Heart right ventricle (tissue), 16 donors: ENCODE data around the gene KPNA2. TPM values are rescaled to one million over a fixed set of nuclear protein-coding genes. Genes with fewer than 3 reads are reported as not detected.
"Not testable (repeated sequence)": the region's sequence is repeated elsewhere in the genome, so short reads cannot be mapped to it uniquely, and the experiment has no call there.

Source experiments
- ATAC-seq, 8 donors: fragments of 200-7000 bp; cut with Tn5 transposase; one replicate each; pipeline ENCODE4 v1.9.1; 2020; ENCODE audit warnings: mild to moderate bottlenecking in 8 of 8, moderate library complexity in 8 of 8, moderate number of reproducible peaks in 1 of 8
- DNase-seq, 2 donors: peaks; one replicate each; pipeline ENCODE4 v3.0.0-alpha.2; 2020
- H3K27ac ChIP-seq, 10 donors: fragments of 200-600 bp; sonication (generic) in 2 of 10; one replicate each; pipeline versions ENCODE4 v1.5.0 to v1.8.0; 2020 to 2022; ENCODE audit warnings: mild to moderate bottlenecking in 3 of 10
- H3K27me3 ChIP-seq, 7 donors: fragments of 200-600 bp; one replicate each; pipeline ENCODE4 v1.8.0; 2021 to 2022; ENCODE audit warnings: mild to moderate bottlenecking in 2 of 7
- H3K36me3 ChIP-seq, 9 donors: fragments of 200-600 bp; sonication (generic) in 1 of 9; one replicate each; pipeline versions ENCODE4 v1.5.0 to v1.8.0; 2020 to 2022; ENCODE audit warnings: mild to moderate bottlenecking in 2 of 9
- H3K4me1 ChIP-seq, 9 donors: fragments of 200-600 bp; sonication (generic) in 1 of 9; one replicate each; pipeline versions ENCODE4 v1.5.0 to v1.8.0; 2020 to 2022; ENCODE audit warnings: mild to moderate bottlenecking in 4 of 9
- H3K4me3 ChIP-seq, 10 donors: fragments of 200-600 bp; sonication (generic) in 2 of 10; one replicate each; pipeline versions ENCODE4 v1.5.0 to v1.8.0; 2020 to 2022; ENCODE audit warnings: mild to moderate bottlenecking in 7 of 10, moderate library complexity in 2 of 10
- H3K9me3 ChIP-seq, 11 donors: fragments of 200-600 bp in 10 of 11; sonication (generic) in 2 of 11; one replicate each; pipeline versions ENCODE4 v1.5.0 to v1.8.0; 2013 to 2022; ENCODE audit warnings: mild to moderate bottlenecking in 2 of 11, control low read depth in 1 of 11, moderate library complexity in 1 of 11
- WGBS, 2 donors: extraction: QIAGEN DNeasy Blood & Tissue Kit; methylation state at CpG; one replicate each; pipeline ENCODE4 v1.1.7; 2013; ENCODE audit warnings: inconsistent platforms in 1 of 2; 5-methylcytosine and 5-hydroxymethylcytosine counted together
- intact Hi-C, 10 donors: fragments of 100-400 bp; cut with DNase I; formaldehyde crosslinking; loops; one replicate each; pipeline versions ENCODE4 v1.11.1 to v1.14.2; 2022
- polyA plus RNA-seq, 2 donors: library from polyadenylated mRNA; stranded (reverse); fragments of 200-250 nt; gene quantifications; one replicate each; pipeline ENCODE4 v1.2.3, GENCODE V29; 2013
- total RNA-seq, 10 donors: library from RNA; stranded (reverse); fragmentation: NEBNext Ultra II Directional in 3 of 10; extraction: Animal tissue kit (Norgen Biotek cat#: 25700) in 3 of 10; gene quantifications; one replicate each; pipeline versions ENCODE4 v1.2.1 to v1.2.4, GENCODE V29; 2021 to 2023
- TF ChIP-seq, protein P1 (sequence below), 9 donors: fragments of 200-600 bp; sonication (generic) in 2 of 9; IDR thresholded peaks; one replicate each; pipeline versions ENCODE4 v1.5.0 to v1.8.0; 2021 to 2022; ENCODE audit warnings: antibody characterized with exemption in 9 of 9, mild to moderate bottlenecking in 5 of 9, moderate library complexity in 1 of 9
- donor health status: Arrhythmogenic right ventricular cardiomyopathy.
- donor health status: ischemic (EF 13 %, LVEDD 7.1; RV severe dilation, severe dysfunction).
- donor health status: healthy with polysubstance abuse.
- donor health status: DM: no; HTN: yes; CAD: no.
- donor health status: DM: no; HTN: no; CAD: no.
- donor health status: ischemic (EF 25% LVEDD 6.9; RV normal size, moderate dysfunction).
- donor health status: ischemic (EF 25% LVEDD 5.7; RV mildly dilated, moderate dysfunction).
- donor health status: healthy.
- donor health status: DM: yes; HTN: yes; CAD: no.
- donor health status: Ischemic cardiomyopathy.
- donor health status: ischemic (EF 35%, LVEDD 5.7; RV mildly dilated, moderate dysfunction).
- donor health status: nonischemic (EF 11% LVEDD 7.7; RV severe dilation, severe dysfunction).
- donor health status: DM: yes; HTN: yes; CAD: no.
- donor health status: PGD.
- donor health status: ischemic (EF 29% LVEDD 5.4; RV normal size, mild dysfunction).
- donor health status: nonischemic (EF 23%, LVEDD 6.1; RV moderate dilation, normal function).

KPNA2 gene
- total and polyA plus RNA-seq, 12 donors = 6.1 to 33.3 (median 18.8) TPM

GRCh38 chr17:68036304-68037147, 991 bp downstream of the KPNA2 start:
- no peak for DNase-seq
- peaks cover 0 to 27% (median 20%) of the 10 kb centered on the region in 9 donors for H3K4me1 ChIP-seq
- no peak for ATAC-seq
- WGBS, 2 donors = 14 to 15% methylated on average over 11 of the region's 11 CpGs
- H3K27ac ChIP-seq = peak overlapping the region in 9 of 10 donors; percentile 75 to 91 (median 86)
- H3K27me3 ChIP-seq = no peaks in the 10 kb centered on the region
- H3K4me3 ChIP-seq = peak overlapping the region; percentile 82 to 100 (median 98)
- H3K36me3 ChIP-seq = peaks cover 0 to 47% (median 17%) of the 10 kb centered on the region in 9 donors
- H3K9me3 ChIP-seq = no peaks in the 10 kb centered on the region
- intact Hi-C loops = loop anchor here in 2 of 10 donors (5.0 to 10.0 kb wide), 2 partner anchors 66 to 68 kb away; no protein-coding TSS in a partner anchor
- TF ChIP-seq, protein P1, sequence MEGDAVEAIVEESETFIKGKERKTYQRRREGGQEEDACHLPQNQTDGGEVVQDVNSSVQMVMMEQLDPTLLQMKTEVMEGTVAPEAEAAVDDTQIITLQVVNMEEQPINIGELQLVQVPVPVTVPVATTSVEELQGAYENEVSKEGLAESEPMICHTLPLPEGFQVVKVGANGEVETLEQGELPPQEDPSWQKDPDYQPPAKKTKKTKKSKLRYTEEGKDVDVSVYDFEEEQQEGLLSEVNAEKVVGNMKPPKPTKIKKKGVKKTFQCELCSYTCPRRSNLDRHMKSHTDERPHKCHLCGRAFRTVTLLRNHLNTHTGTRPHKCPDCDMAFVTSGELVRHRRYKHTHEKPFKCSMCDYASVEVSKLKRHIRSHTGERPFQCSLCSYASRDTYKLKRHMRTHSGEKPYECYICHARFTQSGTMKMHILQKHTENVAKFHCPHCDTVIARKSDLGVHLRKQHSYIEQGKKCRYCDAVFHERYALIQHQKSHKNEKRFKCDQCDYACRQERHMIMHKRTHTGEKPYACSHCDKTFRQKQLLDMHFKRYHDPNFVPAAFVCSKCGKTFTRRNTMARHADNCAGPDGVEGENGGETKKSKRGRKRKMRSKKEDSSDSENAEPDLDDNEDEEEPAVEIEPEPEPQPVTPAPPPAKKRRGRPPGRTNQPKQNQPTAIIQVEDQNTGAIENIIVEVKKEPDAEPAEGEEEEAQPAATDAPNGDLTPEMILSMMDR (IDR thresholded peaks at IDR 0.05) = no peak

- H3K4me1 ChIP-seq = peaks cover 0 to 18% (median 9%) of the 10 kb centered on the region in 9 donors
- no peaks in the 10 kb centered on the region for H3K9me3 ChIP-seq
- H3K27ac ChIP-seq = peak overlapping the region in 7 of 10 donors; percentile 5 to 70 (median 19)
- H3K36me3 ChIP-seq = peaks cover under 1 to 52% (median 33%) of the 10 kb centered on the region in 9 donors
- H3K27me3 ChIP-seq = no peaks in the 10 kb centered on the region
- TF ChIP-seq, protein P1 (IDR thresholded peaks at IDR 0.05) = no peak
- 79 to 86% methylated on average over 9 of the region's 9 CpGs for WGBS, 2 donors
- DNase-seq (no peak), ATAC-seq (no peak)
- intact Hi-C loops = loop anchor here in 1 of 10 donors (5.0 kb wide), 1 partner anchor 115 kb away; no protein-coding TSS in a partner anchor
- no peak overlapping the region for H3K4me3 ChIP-seq
Measured at GRCh38 chr17:68047153-68047846, 11.8 kb downstream of the KPNA2 start.

DNA sequence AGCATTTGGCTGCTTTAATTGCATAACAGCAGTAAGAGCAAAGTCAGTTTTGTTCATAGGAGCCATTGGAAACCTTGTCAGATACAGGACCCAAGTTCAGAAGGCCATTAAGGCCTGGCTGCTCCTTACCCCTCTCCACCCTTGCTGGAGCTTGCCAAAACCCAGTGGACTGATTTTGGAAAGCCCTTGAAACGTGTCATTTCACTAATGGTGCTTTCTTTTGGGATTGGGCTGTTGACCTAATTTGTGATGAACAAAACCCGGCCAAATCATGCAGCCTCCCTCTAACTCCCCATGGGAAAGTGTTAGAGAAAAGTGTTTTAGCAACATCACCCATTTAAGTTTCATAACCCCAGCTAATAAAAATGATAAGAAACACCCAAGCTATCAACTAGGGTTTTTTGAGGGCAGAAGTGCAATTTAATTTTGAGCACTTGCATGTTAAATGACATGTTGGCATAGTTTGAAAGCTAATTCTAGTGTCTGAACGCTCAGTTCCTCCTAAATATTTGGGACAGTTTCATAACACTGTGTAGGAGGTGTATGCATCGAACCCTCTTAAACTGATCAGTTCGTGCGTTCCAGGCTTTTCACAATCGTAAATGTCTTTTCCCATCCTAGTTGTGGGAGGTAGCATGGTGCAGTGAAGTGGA, 12.5 kb downstream of the KPNA2 start:
- H3K36me3 ChIP-seq = peaks cover 0 to 45% (median 27%) of the 10 kb centered on the region in 9 donors
- H3K9me3 ChIP-seq, H3K4me3 ChIP-seq, DNase-seq, H3K27me3 ChIP-seq: not testable (repeated sequence)
- ATAC-seq = peak in 6 of 8 donors; percentile 42 to 72 (median 56)
- peak overlapping the region in 7 of 10 donors; percentile 4 to 70 (median 11) for H3K27ac ChIP-seq
- H3K4me1 ChIP-seq = peaks cover 0 to 22% (median 9%) of the 10 kb centered on the region in 9 donors
- WGBS, 2 donors = 64 to 71% methylated on average over 7 of the region's 7 CpGs
- intact Hi-C loops = loop anchor here in 1 of 10 donors (5.0 kb wide), 1 partner anchor 114 kb away; no protein-coding TSS in a partner anchor

DNA sequence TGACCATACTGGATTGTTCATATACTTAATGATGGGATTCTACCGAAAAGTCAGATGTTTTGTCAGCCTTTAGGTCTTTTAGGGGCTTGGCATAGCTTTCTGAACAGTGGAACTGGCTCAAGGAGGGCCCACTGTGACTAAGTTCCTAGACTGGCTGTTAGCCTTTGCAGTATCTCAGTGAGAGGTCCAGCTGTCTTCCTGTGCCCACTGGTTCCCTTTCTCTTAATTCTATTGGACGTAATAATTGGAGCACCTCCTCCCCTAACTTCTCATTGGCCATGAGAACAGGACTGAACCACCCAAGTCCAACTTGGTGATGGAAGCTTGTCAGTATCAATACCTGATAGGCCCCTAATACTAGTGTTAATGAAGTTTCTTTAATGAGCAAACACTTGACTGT, 13.5 kb downstream of the KPNA2 start:
- H3K27ac ChIP-seq = peak overlapping the region in 1 of 10 donors; percentile 23
- ATAC-seq (no peak), DNase-seq (no peak)
- peaks cover 0 to 35% (median 17%) of the 10 kb centered on the region in 9 donors for H3K36me3 ChIP-seq
- H3K4me3 ChIP-seq = no peak overlapping the region
- no peaks in the 10 kb centered on the region for H3K9me3 ChIP-seq
- TF ChIP-seq, protein P1 (IDR thresholded peaks at IDR 0.05) = no peak
- H3K27me3 ChIP-seq = no peaks in the 10 kb centered on the region
- H3K4me1 ChIP-seq = peaks cover 0 to 31% (median 15%) of the 10 kb centered on the region in 9 donors
- intact Hi-C loops = loop anchor here in 1 of 10 donors (5.0 kb wide), 1 partner anchor 113 kb away; no protein-coding TSS in a partner anchor
- WGBS, 2 donors = 93% methylated on average over 2 of the region's 2 CpGs

GRCh38 chr17:68049812-68050437, 14.4 kb downstream of the KPNA2 start:
- ATAC-seq, H3K4me3 ChIP-seq, H3K9me3 ChIP-seq, DNase-seq, H3K27ac ChIP-seq, H3K27me3 ChIP-seq: not testable (repeated sequence)
- intact Hi-C loops = loop anchor here in 1 of 10 donors (5.0 to 10.0 kb wide), 2 partner anchors 112 to 155 kb away; no protein-coding TSS in a partner anchor
- peaks cover 3 to 41% (median 24%) of the 10 kb centered on the region in 9 donors for H3K4me1 ChIP-seq
- whole genome bisulfite sequencing, 2 donors = 84 to 85% methylated on average over 4 of the region's 4 CpGs
- peaks cover 0 to 26% (median 13%) of the 10 kb centered on the region in 9 donors for H3K36me3 ChIP-seq

DNA sequence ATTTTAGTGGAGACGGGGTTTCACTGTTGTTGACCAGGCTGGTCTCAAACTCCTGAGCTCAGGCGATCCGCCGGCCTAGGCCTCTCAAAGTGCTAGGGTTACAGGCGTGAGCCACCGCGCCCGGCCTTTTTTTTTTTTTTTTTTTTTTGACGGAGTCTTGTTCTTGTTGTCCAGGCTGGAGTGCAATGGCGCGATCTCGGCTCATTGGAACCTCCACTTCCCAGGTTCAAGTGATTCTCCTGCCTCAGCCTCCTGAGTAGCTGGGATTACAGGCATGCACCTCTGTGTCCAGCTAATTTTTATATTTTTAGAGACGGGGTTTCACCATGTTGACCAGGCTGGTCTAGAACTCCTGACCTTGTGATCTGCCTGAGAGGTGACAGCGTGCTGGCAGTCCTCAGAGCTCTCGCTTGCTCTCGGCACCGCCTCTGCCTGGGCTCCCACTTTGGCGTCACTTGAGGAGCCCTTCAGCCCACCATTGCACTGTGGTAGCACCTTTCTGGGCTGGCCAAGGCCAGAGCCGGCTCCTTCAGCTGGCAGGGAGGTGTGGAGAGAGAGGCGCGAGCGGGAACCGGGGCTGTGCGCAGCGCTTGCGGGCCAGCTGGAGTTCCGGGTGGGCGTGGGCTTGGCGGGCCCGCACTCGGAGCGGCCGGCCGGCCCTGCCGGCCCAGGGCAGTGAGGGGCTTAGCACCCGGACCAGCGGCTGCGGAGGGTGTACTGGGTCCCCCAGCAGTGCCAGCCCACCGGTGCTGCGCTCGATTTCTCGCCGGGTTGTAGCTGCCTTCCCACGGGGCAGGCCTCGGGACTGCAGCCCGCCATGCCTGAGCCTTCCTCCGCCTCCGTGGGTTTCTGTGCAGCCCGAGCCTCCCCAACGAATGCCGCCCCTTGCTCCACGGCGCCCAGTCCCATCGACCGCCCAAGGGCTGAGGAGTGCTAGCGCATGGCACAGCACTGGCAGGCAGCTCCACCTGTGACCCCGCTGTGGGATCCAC, 16.1 kb downstream of the KPNA2 start:
- H3K36me3 ChIP-seq, H3K27ac ChIP-seq, ATAC-seq, H3K27me3 ChIP-seq, H3K4me3 ChIP-seq, H3K9me3 ChIP-seq, DNase-seq: not testable (repeated sequence)
- intact Hi-C loops = loop anchor here in 1 of 10 donors (10.0 kb wide), 1 partner anchor 153 kb away; no protein-coding TSS in a partner anchor
- WGBS, 2 donors = 97% methylated on average over 56 to 57 of the region's 57 CpGs
- peaks cover 3 to 51% (median 29%) of the 10 kb centered on the region in 9 donors for H3K4me1 ChIP-seq
